A172 (cell line): Measurements from ENCODE around the gene AACS. TPM values are rescaled to one million over a fixed set of nuclear protein-coding genes. Genes with fewer than 3 reads are reported as not detected.
"Not testable (repeated sequence)": the region's sequence is repeated elsewhere in the genome, so short reads cannot be mapped to it uniquely, and the experiment has no call there.

Experiments used
- DNase-seq: peaks from one replicate; pipeline ENCODE4 v3.0.0-alpha.2; 2015; ENCODE audit warnings: low spot score
- total RNA-seq: library from RNA; depleted of rRNA; stranded (reverse); fragments of >200 nt; shearing (Covaris generic); gene quantifications from 2 replicates; pipeline ENCODE4 v1.2.3, GENCODE V29; 2014

AACS gene
- total RNA-seq, 1 experiment from 2014 or later = 26.6 TPM

- DNase-seq = no peak
These were observed 57.4 kb downstream of the AACS start for GRCh38 chr12:125122668-125123067.

GRCh38 chr12:125124320-125124966 lies 59.2 kb downstream of the AACS start:
- no peak for DNase-seq

- DNase-seq = no peak
These were observed 60.0 kb downstream of the AACS start for GRCh38 chr12:125125271-125125670.

GRCh38 chr12:125128439-125129178 lies 63.4 kb downstream of the AACS start:
- DNase-seq = no peak

- DNase-seq = no peak
These were observed 63.9 kb downstream of the AACS start for GRCh38 chr12:125129179-125129571.

- DNase-seq = no peak
These were observed 64.5 kb downstream of the AACS start for GRCh38 chr12:125129591-125130255.

- no peak for DNase-seq
These were observed 66.7 kb downstream of the AACS start for GRCh38 chr12:125131958-125132357.

- DNase-seq = no peak
These were observed 67.6 kb downstream of the AACS start for GRCh38 chr12:125132698-125133400.

- no peak for DNase-seq
These were observed 68.4 kb downstream of the AACS start for GRCh38 chr12:125133616-125134015.

GRCh38 chr12:125134576-125134975 lies 69.3 kb downstream of the AACS start:
- DNase-seq = no peak

- DNase-seq = no peak
These were observed 70.7 kb downstream of the AACS start for GRCh38 chr12:125135906-125136305.

- DNase-seq = no peak
These were observed 71.5 kb downstream of the AACS start for GRCh38 chr12:125136702-125137101.

- no peak for DNase-seq
These were observed 72.6 kb downstream of the AACS start for GRCh38 chr12:125137766-125138344.

GRCh38 chr12:125140279-125141209 lies 75.3 kb downstream of the AACS start:
- DNase-seq = peak; percentile 85

- DNase-seq = not testable (repeated sequence)
These were observed 76.0 kb downstream of the AACS start for GRCh38 chr12:125141210-125141573.

- no peak for DNase-seq
These were observed 77.4 kb downstream of the AACS start for GRCh38 chr12:125142601-125143000.

GRCh38 chr12:125143491-125143890 lies 78.3 kb downstream of the AACS start:
- DNase-seq = no peak

- DNase-seq = no peak
These were observed 80.0 kb downstream of the AACS start for GRCh38 chr12:125145196-125145595.

- no peak for DNase-seq
These were observed 83.1 kb downstream of the AACS start for GRCh38 chr12:125148316-125148715.

GRCh38 chr12:125149160-125150108 lies 84.2 kb downstream of the AACS start:
- DNase-seq = no peak
